Neural progenitor cell (in vitro differentiated cells): ENCODE measurements around the gene GOLGA7B. TPM values are rescaled to one million over a fixed set of nuclear protein-coding genes. Genes with fewer than 3 reads are reported as not detected.
"Not testable (repeated sequence)": the region's sequence is repeated elsewhere in the genome, so short reads cannot be mapped to it uniquely, and the experiment has no call there.

Source experiments
- DNase-seq: peaks from one replicate; pipeline ENCODE4 v3.0.0-alpha.2; 2016; ENCODE audit warnings: low spot score
- H2AFZ ChIP-seq: fragments of 200-600 bp; sonication (generic); replicated peaks from 2 replicates; pipeline ENCODE4 v1.6.1; 2016; ENCODE audit warnings: antibody characterized with exemption
- H3F3A ChIP-seq: fragments of 200-600 bp; sonication (generic); 2 replicates; pipeline ENCODE4 v1.6.1; 2016; ENCODE audit warnings: antibody characterized with exemption, low read depth
- H3K27ac ChIP-seq: fragments of 200-600 bp; sonication (generic); 2 replicates; pipeline ENCODE4 v1.5.1; 2016; ENCODE audit warnings: mild to moderate bottlenecking
- H3K27me3 ChIP-seq: fragments of 200-600 bp; sonication (generic); 2 replicates; pipeline ENCODE4 v1.6.1; 2016; ENCODE audit warnings: mild to moderate bottlenecking, moderate library complexity
- H3K36me3 ChIP-seq: fragments of 200-600 bp; sonication (generic); 2 replicates; pipeline ENCODE4 v1.5.1; 2016
- H3K4me1 ChIP-seq: fragments of 200-600 bp; sonication (generic); 2 replicates; pipeline ENCODE4 v1.6.1; 2016; ENCODE audit warnings: mixed run types
- H3K4me2 ChIP-seq: fragments of 200-600 bp; sonication (generic); 2 replicates; pipeline ENCODE4 v1.6.1; 2016
- H3K4me3 ChIP-seq: fragments of 200-600 bp; sonication (generic); 2 replicates; pipeline ENCODE4 v1.5.1; 2016
- H3K79me2 ChIP-seq: fragments of 200-600 bp; sonication (generic); 2 replicates; pipeline ENCODE4 v1.6.1; 2016; ENCODE audit warnings: low read depth
- H3K9ac ChIP-seq: fragments of 200-600 bp; sonication (generic); 2 replicates; pipeline ENCODE4 v1.6.1; 2016
- H3K9me3 ChIP-seq: fragments of 200-600 bp; sonication (generic); 2 replicates; pipeline ENCODE4 v1.5.1; 2016; ENCODE audit warnings: low read depth
- H4K20me1 ChIP-seq: fragments of 200-600 bp; sonication (generic); 2 replicates; pipeline ENCODE4 v1.6.1; 2016; ENCODE audit warnings: low read depth
- H3K27ac Mint-ChIP-seq: 3 replicates; pipeline ENCODE4 v1.8.0; 2021; ENCODE audit warnings: mixed read lengths
- H3K27me3 Mint-ChIP-seq: 2 replicates; pipeline ENCODE4 v1.8.0; 2022; ENCODE audit warnings: low read depth, mild to moderate bottlenecking, inconsistent platforms, moderate library complexity, mixed read lengths; ENCODE audit not compliant: insufficient read depth
- H3K36me3 Mint-ChIP-seq: 3 replicates; pipeline ENCODE4 v1.8.0; 2021; ENCODE audit warnings: mixed read lengths
- H3K4me1 Mint-ChIP-seq: 3 replicates; pipeline ENCODE4 v1.8.0; 2021; ENCODE audit warnings: mixed read lengths
- H3K4me3 Mint-ChIP-seq: 3 replicates; pipeline ENCODE4 v1.8.0; 2021; ENCODE audit warnings: mild to moderate bottlenecking, moderate library complexity, mixed read lengths
- H3K9me3 Mint-ChIP-seq: 3 replicates; pipeline ENCODE4 v1.8.0; 2020; ENCODE audit warnings: mixed read lengths
- EZH2 ChIP-seq: fragments of 200-600 bp; sonication (generic); IDR thresholded peaks from 2 replicates; pipeline ENCODE4 v1.6.1; 2017; ENCODE audit warnings: antibody characterized with exemption, mild to moderate bottlenecking, moderate library complexity
- EZH2phosphoT487 ChIP-seq: fragments of 200-600 bp; sonication (generic); IDR thresholded peaks from 2 replicates; pipeline ENCODE4 v1.6.1; 2017; ENCODE audit warnings: antibody characterized with exemption
- total RNA-seq: library from RNA; depleted of rRNA; stranded (reverse); fragments of >200 nt; gene quantifications from 2 replicates; pipeline ENCODE4 v1.2.3, GENCODE V29; 2015; ENCODE audit warnings: low replicate concordance
- TF ChIP-seq, protein P1 (sequence below): fragments of 200-600 bp; sonication (generic); IDR thresholded peaks from 2 replicates; pipeline ENCODE4 v1.5.1; 2017; ENCODE audit warnings: antibody characterized with exemption, mild to moderate bottlenecking

Gene GOLGA7B
- total RNA-seq, 1 donor from 2014 or later, result not detected

DNA sequence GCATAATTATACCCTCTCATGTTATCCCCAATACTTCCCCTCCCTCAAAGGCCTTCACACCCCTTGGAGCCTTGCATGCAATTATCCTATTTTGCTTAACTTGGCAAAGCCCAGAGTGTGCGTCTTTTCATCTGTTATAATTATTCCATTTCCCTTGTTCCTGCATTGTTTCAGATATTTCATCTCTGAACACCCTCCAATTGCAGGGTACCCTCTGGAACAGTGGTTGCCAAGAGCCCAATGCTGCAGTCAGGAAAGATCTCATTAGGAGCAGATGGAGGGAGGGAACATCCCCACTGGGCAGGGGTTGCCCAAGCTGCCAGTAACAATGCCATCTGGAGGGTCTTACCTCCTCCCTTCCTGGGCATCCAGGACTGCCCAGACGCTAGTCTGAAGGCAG is 18.4 kb upstream of the GOLGA7B start:
- Histone ChIP-seq H3K79me2 (no peaks in the 10 kb centered on the region), H3K4me3 (no peak overlapping the region), H3K4me2 (no peak overlapping the region), H3K9ac (no peak overlapping the region), H4K20me1 (no peaks in the 10 kb centered on the region), H3K9me3 (no peaks in the 10 kb centered on the region), H3K36me3 (no peaks in the 10 kb centered on the region), H2AFZ (no peak overlapping the region), H3K27ac (no peak overlapping the region), H3K4me1 (peaks cover 3% of the 10 kb centered on the region), H3F3A (no peaks in the 10 kb centered on the region), H3K27me3 (no peaks in the 10 kb centered on the region)
- H3K36me3 Mint-ChIP-seq, result no peaks in the 10 kb centered on the region
- H3K9me3 Mint-ChIP-seq, result peaks cover 3% of the 10 kb centered on the region
- no peak for TF ChIP-seq EZH2phosphoT487
- TF ChIP-seq, protein P1, sequence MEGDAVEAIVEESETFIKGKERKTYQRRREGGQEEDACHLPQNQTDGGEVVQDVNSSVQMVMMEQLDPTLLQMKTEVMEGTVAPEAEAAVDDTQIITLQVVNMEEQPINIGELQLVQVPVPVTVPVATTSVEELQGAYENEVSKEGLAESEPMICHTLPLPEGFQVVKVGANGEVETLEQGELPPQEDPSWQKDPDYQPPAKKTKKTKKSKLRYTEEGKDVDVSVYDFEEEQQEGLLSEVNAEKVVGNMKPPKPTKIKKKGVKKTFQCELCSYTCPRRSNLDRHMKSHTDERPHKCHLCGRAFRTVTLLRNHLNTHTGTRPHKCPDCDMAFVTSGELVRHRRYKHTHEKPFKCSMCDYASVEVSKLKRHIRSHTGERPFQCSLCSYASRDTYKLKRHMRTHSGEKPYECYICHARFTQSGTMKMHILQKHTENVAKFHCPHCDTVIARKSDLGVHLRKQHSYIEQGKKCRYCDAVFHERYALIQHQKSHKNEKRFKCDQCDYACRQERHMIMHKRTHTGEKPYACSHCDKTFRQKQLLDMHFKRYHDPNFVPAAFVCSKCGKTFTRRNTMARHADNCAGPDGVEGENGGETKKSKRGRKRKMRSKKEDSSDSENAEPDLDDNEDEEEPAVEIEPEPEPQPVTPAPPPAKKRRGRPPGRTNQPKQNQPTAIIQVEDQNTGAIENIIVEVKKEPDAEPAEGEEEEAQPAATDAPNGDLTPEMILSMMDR, result no peak
- no peak for TF ChIP-seq EZH2
- no peak overlapping the region for H3K4me3 Mint-ChIP-seq
- H3K27me3 Mint-ChIP-seq, result peaks cover 12% of the 10 kb centered on the region
- no peak overlapping the region for H3K27ac Mint-ChIP-seq
- H3K4me1 Mint-ChIP-seq, result no peaks in the 10 kb centered on the region
- DNase-seq, result no peak

DNA sequence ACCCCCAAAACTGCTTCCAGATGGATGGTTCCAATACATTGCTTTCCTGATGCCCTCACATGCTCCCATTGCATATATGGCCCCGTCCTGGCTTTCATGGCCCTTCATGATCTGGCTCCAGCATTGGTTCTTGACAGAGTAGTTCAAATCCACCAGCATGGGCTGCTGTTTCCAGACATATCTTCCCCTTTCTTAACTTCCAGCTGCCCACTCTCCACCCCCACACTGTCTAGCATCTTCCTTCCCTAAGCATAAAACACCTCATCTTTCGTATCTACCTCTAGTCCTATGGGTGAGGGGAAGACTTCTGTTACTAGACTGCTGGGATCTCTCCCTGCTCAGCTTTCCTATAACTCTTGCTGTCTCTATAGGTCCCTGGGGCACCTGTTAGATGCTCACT is 13.2 kb upstream of the GOLGA7B start:
- Histone ChIP-seq H3K9ac (no peak overlapping the region), H3K4me2 (no peak overlapping the region), H4K20me1 (no peaks in the 10 kb centered on the region), H3K27me3 (peaks cover 8% of the 10 kb centered on the region), H3K79me2 (no peaks in the 10 kb centered on the region), H3K36me3 (no peaks in the 10 kb centered on the region), H3K27ac (no peak overlapping the region), H3K9me3 (no peaks in the 10 kb centered on the region), H2AFZ (no peak overlapping the region), H3F3A (no peaks in the 10 kb centered on the region), H3K4me3 (no peak overlapping the region), H3K4me1 (no peaks in the 10 kb centered on the region)
- Mint-ChIP-seq H3K4me3 (no peak overlapping the region), H3K27ac (no peak overlapping the region), H3K4me1 (no peaks in the 10 kb centered on the region), H3K27me3 (peaks cover 3% of the 10 kb centered on the region), H3K9me3 (peaks cover 10% of the 10 kb centered on the region), H3K36me3 (no peaks in the 10 kb centered on the region)
- TF ChIP-seq, protein P1, result no peak
- TF ChIP-seq EZH2 (no peak), EZH2phosphoT487 (no peak)
- no peak for DNase-seq

DNA sequence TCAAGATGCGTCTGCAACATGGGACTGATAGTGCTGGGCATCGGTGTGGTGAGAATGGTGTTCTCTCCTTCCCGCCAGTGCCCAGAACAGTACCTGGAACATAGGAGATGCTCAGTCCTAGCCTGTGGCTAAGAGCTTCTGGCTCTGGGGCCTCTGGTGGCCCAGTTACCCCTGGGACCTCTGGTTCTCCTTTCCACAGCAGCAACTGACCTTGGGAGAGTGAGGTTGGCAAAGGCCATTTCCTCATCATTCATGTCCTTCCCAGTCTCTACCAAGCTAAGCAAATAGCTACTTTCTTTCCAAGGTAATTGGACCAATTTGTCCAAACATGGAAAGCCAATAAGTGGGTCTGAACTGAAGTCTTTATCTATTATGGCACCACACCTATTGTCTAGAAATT is 11.6 kb upstream of the GOLGA7B start:
- no peak overlapping the region for H2AFZ ChIP-seq
- peaks cover 8% of the 10 kb centered on the region for H3K27me3 ChIP-seq
- TF ChIP-seq EZH2, result no peak
- TF ChIP-seq, protein P1, result no peak
- no peak overlapping the region for H3K27ac ChIP-seq
- H3K4me3 ChIP-seq, result no peak overlapping the region
- no peaks in the 10 kb centered on the region for H3K36me3 ChIP-seq
- Mint-ChIP-seq H3K4me1 (no peaks in the 10 kb centered on the region), H3K27me3 (peaks cover 3% of the 10 kb centered on the region), H3K27ac (no peak overlapping the region), H3K36me3 (no peaks in the 10 kb centered on the region), H3K4me3 (no peak overlapping the region), H3K9me3 (peaks cover 10% of the 10 kb centered on the region)
- H3K9ac ChIP-seq, result no peak overlapping the region
- H3K4me1 ChIP-seq, result no peaks in the 10 kb centered on the region
- H3F3A ChIP-seq, result no peaks in the 10 kb centered on the region
- H3K79me2 ChIP-seq, result no peaks in the 10 kb centered on the region
- no peaks in the 10 kb centered on the region for H4K20me1 ChIP-seq
- DNase-seq, result no peak
- no peaks in the 10 kb centered on the region for H3K9me3 ChIP-seq
- H3K4me2 ChIP-seq, result no peak overlapping the region

DNA sequence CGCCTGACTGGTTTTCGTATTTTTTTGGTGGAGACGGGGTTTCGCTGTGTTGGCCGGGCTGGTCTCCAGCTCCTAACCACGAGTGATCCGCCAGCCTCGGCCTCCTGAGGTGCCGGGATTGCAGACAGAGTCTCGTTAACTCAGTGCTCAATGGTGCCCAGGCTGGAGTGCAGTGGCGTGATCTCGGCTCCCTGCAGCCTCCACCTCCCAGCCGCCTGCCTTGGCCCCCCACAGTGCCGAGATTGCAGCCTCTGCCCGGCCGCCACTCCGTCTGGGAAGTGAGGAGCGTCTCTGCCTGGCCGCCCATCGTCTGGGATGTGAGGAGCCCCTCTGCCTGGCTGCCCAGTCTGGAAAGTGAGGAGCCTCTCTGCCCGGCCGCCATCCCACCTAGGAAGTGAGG is 8.5 kb upstream of the GOLGA7B start:
- H3K4me1 Mint-ChIP-seq, H3K4me3 ChIP-seq, H3F3A ChIP-seq, H4K20me1 ChIP-seq, H3K27ac Mint-ChIP-seq, H3K9me3 ChIP-seq, H3K79me2 ChIP-seq, H3K27me3 Mint-ChIP-seq, H3K9ac ChIP-seq, H3K4me2 ChIP-seq, DNase-seq, H3K36me3 Mint-ChIP-seq, H3K4me3 Mint-ChIP-seq, H3K27ac ChIP-seq, H3K4me1 ChIP-seq, H3K9me3 Mint-ChIP-seq, H2AFZ ChIP-seq, H3K36me3 ChIP-seq: not testable (repeated sequence)
- H3K27me3 ChIP-seq, result peaks cover 27% of the 10 kb centered on the region

DNA sequence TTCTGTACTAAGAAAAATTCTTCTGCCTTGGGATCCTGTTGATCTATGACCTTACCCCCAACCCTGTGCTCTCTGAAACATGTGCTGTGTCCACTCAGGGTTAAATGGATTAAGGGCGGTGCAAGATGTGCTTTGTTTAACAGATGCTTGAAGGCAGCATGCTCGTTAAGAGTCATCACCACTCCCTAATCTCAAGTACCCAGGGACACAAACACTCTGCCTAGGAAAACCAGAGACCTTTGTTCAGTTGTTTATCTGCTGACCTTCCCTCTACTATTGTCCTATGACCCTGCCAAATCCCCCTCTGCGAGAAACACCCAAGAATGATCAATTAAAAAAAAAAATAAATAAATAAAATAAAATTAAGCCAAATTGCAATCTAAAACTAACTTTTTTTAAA is 7.5 kb upstream of the GOLGA7B start:
- not testable (repeated sequence) for H3K9ac ChIP-seq, H3K9me3 ChIP-seq, H3K9me3 Mint-ChIP-seq, H3K4me2 ChIP-seq, H3K79me2 ChIP-seq, H3K27me3 Mint-ChIP-seq, H4K20me1 ChIP-seq, H3K4me1 ChIP-seq, H3K4me1 Mint-ChIP-seq, DNase-seq, H3K4me3 ChIP-seq, H3K4me3 Mint-ChIP-seq, H3K27ac Mint-ChIP-seq, H3K36me3 Mint-ChIP-seq, H3K36me3 ChIP-seq, H2AFZ ChIP-seq, H3F3A ChIP-seq, H3K27ac ChIP-seq
- peaks cover 36% of the 10 kb centered on the region for H3K27me3 ChIP-seq
